HCT116 (cell line): ENCODE data around the gene CDK9. TPM values are rescaled to one million over a fixed set of nuclear protein-coding genes. Genes with fewer than 3 reads are reported as not detected.

Experiments
- ATAC-seq: fragments of 200-7000 bp; cut with Tn5 transposase; 2 replicates; pipeline ENCODE4 v1.9.1; 2020; ENCODE audit warnings: mild to moderate bottlenecking, moderate library complexity
- BruUV-seq: library from RNA; stranded (reverse); fragments of 400-500 nt; replicated peaks from 2 replicates; lab custom pipeline; 2021; lab: Mats Ljungman, UMichigan
- CTCF ChIA-PET: fragments of 300-600 bp; sonication (Branson Sonifier 250); formaldehyde crosslinking; loops from one replicate; lab custom pipeline; 2021; ENCODE audit warnings: antibody characterized with exemption; lab: Charles Lee
- POLR2A ChIA-PET: fragments of 300-600, 350-600 bp; sonication (Branson Sonifier 250); formaldehyde crosslinking; loops from one replicate; lab custom pipeline; 2021; ENCODE audit warnings: antibody characterized with exemption; lab: Charles Lee
- RAD21 ChIA-PET, 2 experiments: fragments of 300-600 bp; sonication (Branson Sonifier 250); formaldehyde crosslinking; loops; one replicate each; lab custom pipeline; 2023; ENCODE audit warnings: low total read pairs in 2 of 2; ENCODE audit not compliant: uncharacterized antibody in 2 of 2, unreplicated experiment in 2 of 2, low non-redundant PET in 1 of 2; lab: Charles Lee
- DNase-seq: peaks from one replicate; pipeline ENCODE4 v3.0.0-alpha.2; 2010; ENCODE audit warnings: low read depth, low spot score
- H2AFZ ChIP-seq: fragments of 200-600 bp; shearing (Covaris generic), sonication (generic); 2 replicates; pipeline ENCODE4 v1.6.1; 2017; ENCODE audit warnings: low read depth, mixed run types, mixed read lengths, antibody characterized with exemption, low read length; ENCODE audit not compliant: poor library complexity, severe bottlenecking
- H3K27ac ChIP-seq: 2 replicates; pipeline ENCODE4 v1.5.1; 2012; ENCODE audit warnings: low read depth, low read length
- H3K27me3 ChIP-seq: fragments of 200-600 bp; sonication (generic); 2 replicates; pipeline ENCODE4 v1.6.1; 2016; ENCODE audit warnings: mixed run types, low read length, mixed read lengths; ENCODE audit not compliant: insufficient read depth
- H3K36me3 ChIP-seq, 2 experiments: fragments of 200-500 bp in 1 of 2; fragments of 200-600 bp in 1 of 2; sonication (Bioruptor generic) in 1 of 2; sonication (generic) in 1 of 2; 2 replicates each; pipeline versions ENCODE4 v1.5.1 to v1.6.1; 2014 to 2016; ENCODE audit warnings: low read length in 2 of 2, inconsistent platforms in 1 of 2, mixed read lengths in 1 of 2, mixed run types in 1 of 2; ENCODE audit not compliant: insufficient read depth in 2 of 2, control insufficient read depth in 1 of 2
- H3K4me1 ChIP-seq, 2 experiments: fragments of 200-600 bp in 1 of 2; sonication (generic) in 1 of 2; 2 replicates each; pipeline versions ENCODE4 v1.5.1 to v1.6.1; 2012 to 2017; ENCODE audit warnings: low read length in 2 of 2, inconsistent platforms in 1 of 2, mild to moderate bottlenecking in 1 of 2, mixed read lengths in 1 of 2, mixed run types in 1 of 2, moderate library complexity in 1 of 2; ENCODE audit not compliant: insufficient read depth in 2 of 2, control insufficient read depth in 1 of 2
- H3K4me2 ChIP-seq: fragments of 200-600 bp; sonication (generic); 2 replicates; pipeline ENCODE4 v1.6.1; 2017; ENCODE audit warnings: mixed run types, low read length, mixed read lengths
- H3K4me3 ChIP-seq, 2 experiments: fragments of 200-600 bp in 1 of 2; sonication (generic) in 1 of 2; replicated peaks in 1 of 2; 2 replicates each; pipeline ENCODE4 v1.5.1; 2011 to 2016; ENCODE audit warnings: low read length in 2 of 2, control low read depth in 1 of 2, low read depth in 1 of 2, mild to moderate bottlenecking in 1 of 2, mixed read lengths in 1 of 2, mixed run types in 1 of 2
- H3K79me2 ChIP-seq: fragments of 200-600 bp; sonication (generic); 2 replicates; pipeline ENCODE4 v1.6.1; 2017; ENCODE audit warnings: mild to moderate bottlenecking, mixed run types, low read length, moderate library complexity, mixed read lengths; ENCODE audit not compliant: insufficient read depth
- H3K9ac ChIP-seq: fragments of 200-600 bp; sonication (generic); 2 replicates; pipeline ENCODE4 v1.6.1; 2016; ENCODE audit warnings: low read length, mixed read lengths
- H3K9me2 ChIP-seq: fragments of 200-600 bp; sonication (generic), shearing (Covaris generic); 2 replicates; pipeline ENCODE4 v1.6.1; 2017; ENCODE audit warnings: mixed run types, mild to moderate bottlenecking, moderate library complexity; ENCODE audit not compliant: insufficient read depth
- H3K9me3 ChIP-seq, 2 experiments: fragments of 200-500 bp in 1 of 2; fragments of 200-600 bp in 1 of 2; sonication (Bioruptor generic) in 1 of 2; sonication (generic) in 1 of 2; 2 replicates each; pipeline ENCODE4 v1.6.1; 2014 to 2017; ENCODE audit warnings: low read length in 2 of 2, mixed read lengths in 2 of 2, inconsistent platforms in 1 of 2, low read depth in 1 of 2, mild to moderate bottlenecking in 1 of 2, mixed run types in 1 of 2, moderate library complexity in 1 of 2; ENCODE audit not compliant: control insufficient read depth in 1 of 2, insufficient read depth in 1 of 2
- H4K20me1 ChIP-seq: fragments of 200-600 bp; sonication (generic), shearing (Covaris generic); 2 replicates; pipeline ENCODE4 v1.6.1; 2017; ENCODE audit warnings: mixed run types, mild to moderate bottlenecking, moderate library complexity; ENCODE audit not compliant: insufficient read depth
- CBX3 ChIP-seq: IDR thresholded peaks from 2 replicates; pipeline ENCODE4 v1.6.1; 2012; ENCODE audit warnings: low read depth
- CEBPB ChIP-seq: IDR thresholded peaks from 2 replicates; pipeline ENCODE4 v1.6.1; 2012; ENCODE audit warnings: low read depth
- ELF1 ChIP-seq: IDR thresholded peaks from 2 replicates; pipeline ENCODE4 v1.6.1; 2012; ENCODE audit warnings: low read depth, borderline replicate concordance
- EZH2 ChIP-seq: fragments of 200-600 bp; sonication (generic); IDR thresholded peaks from 2 replicates; pipeline ENCODE4 v1.6.1; 2017; ENCODE audit warnings: antibody characterized with exemption, mixed run types
- EZH2phosphoT487 ChIP-seq: fragments of 200-600 bp; IDR thresholded peaks from 2 replicates; pipeline ENCODE4 v1.6.1; 2018; ENCODE audit warnings: antibody characterized with exemption, borderline replicate concordance
- JUND ChIP-seq: IDR thresholded peaks from 2 replicates; pipeline ENCODE4 v1.6.1; 2012
- POLR2A ChIP-seq: IDR thresholded peaks from 2 replicates; pipeline ENCODE4 v1.7.0; 2011; ENCODE audit warnings: borderline replicate concordance; ENCODE audit not compliant: insufficient read depth, insufficient read length; ENCODE audit errors: extremely low read depth
- POLR2AphosphoS5 ChIP-seq: IDR thresholded peaks from 2 replicates; pipeline ENCODE4 v1.6.1; 2011; ENCODE audit warnings: mild to moderate bottlenecking, low read depth, low read length, moderate library complexity
- RAD21 ChIP-seq: IDR thresholded peaks from 2 replicates; pipeline ENCODE4 v1.6.1; 2012; ENCODE audit warnings: low read depth, mild to moderate bottlenecking
- SIN3A ChIP-seq: IDR thresholded peaks from 2 replicates; pipeline ENCODE4 v1.6.1; 2012; ENCODE audit warnings: low read depth
- SP1 ChIP-seq: IDR thresholded peaks from 2 replicates; pipeline ENCODE4 v1.6.1; 2012; ENCODE audit warnings: low read depth
- ZNF274 ChIP-seq: fragments of 200-500 bp; sonication (Bioruptor generic); IDR thresholded peaks from 2 replicates; pipeline ENCODE4 v1.6.1; 2014; ENCODE audit warnings: mild to moderate bottlenecking, low read depth, low read length, inconsistent platforms
- intact Hi-C: fragments of 100-400 bp; cut with micrococcal nuclease; formaldehyde crosslinking; loops from 2 replicates; pipeline ENCODE4 v1.10.0; 2022
- total RNA-seq: library from RNA; stranded (reverse); gene quantifications from one replicate; pipeline ENCODE4 v1.2.1, GENCODE V29; 2021; ENCODE audit not compliant: unreplicated experiment
- TF ChIP-seq, protein P1 (sequence below): IDR thresholded peaks from 2 replicates; pipeline ENCODE4 v1.6.1; 2012; ENCODE audit warnings: low read depth
- TF ChIP-seq, protein P2 (sequence below): IDR thresholded peaks from 2 replicates; pipeline ENCODE4 v1.6.1; 2012

Gene CDK9
- total RNA-seq, 1 experiment from 2014 or later, result 102 TPM

DNA sequence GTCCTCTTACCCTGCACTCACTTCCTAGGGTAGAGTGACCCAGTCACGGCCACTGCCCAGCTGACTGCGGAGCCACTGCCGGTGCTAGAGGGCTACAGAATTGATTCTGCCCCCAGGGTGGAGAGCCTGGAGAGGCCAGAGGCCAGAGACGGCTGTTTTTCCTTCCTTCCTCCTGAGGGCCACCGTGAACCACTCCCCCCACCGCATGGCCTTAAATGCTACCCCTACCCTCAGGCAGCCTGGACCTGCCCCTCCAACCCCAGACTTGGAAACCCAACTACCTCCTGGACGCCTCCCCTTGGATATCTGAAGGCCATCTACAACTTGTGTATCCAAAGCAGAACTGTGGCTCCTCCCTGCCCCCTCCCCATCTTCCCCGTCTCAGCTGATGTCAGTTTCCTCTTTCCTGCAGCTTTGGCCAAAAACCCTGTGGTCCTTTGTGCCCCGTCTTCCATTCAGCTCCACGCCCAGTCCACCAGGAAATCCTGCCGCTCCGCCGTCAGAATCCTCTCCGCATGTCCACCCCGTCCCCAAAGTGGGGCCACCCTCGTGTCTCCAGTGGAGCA lies 23.6 kb upstream of the CDK9 start:
- Histone ChIP-seq H3K4me2 (no peak overlapping the region), H3K9ac (no peak overlapping the region), H3K27me3 (no peaks in the 10 kb centered on the region; the same call in 1 of the 2 replicates), H4K20me1 (no peaks in the 10 kb centered on the region), H3K9me3 (no peaks in the 10 kb centered on the region), H3K4me1 (no peaks in the 10 kb centered on the region), H3K36me3 (no peaks in the 10 kb centered on the region), H3K9me2 (no peaks in the 10 kb centered on the region), H3K79me2 (no peaks in the 10 kb centered on the region), H3K27ac (no peak overlapping the region), H3K4me3 (no peak overlapping the region), H2AFZ (no peak overlapping the region)
- no peak for TF ChIP-seq POLR2AphosphoS5
- TF ChIP-seq EZH2phosphoT487, result no peak
- TF ChIP-seq ELF1, result no peak
- TF ChIP-seq, protein P1, sequence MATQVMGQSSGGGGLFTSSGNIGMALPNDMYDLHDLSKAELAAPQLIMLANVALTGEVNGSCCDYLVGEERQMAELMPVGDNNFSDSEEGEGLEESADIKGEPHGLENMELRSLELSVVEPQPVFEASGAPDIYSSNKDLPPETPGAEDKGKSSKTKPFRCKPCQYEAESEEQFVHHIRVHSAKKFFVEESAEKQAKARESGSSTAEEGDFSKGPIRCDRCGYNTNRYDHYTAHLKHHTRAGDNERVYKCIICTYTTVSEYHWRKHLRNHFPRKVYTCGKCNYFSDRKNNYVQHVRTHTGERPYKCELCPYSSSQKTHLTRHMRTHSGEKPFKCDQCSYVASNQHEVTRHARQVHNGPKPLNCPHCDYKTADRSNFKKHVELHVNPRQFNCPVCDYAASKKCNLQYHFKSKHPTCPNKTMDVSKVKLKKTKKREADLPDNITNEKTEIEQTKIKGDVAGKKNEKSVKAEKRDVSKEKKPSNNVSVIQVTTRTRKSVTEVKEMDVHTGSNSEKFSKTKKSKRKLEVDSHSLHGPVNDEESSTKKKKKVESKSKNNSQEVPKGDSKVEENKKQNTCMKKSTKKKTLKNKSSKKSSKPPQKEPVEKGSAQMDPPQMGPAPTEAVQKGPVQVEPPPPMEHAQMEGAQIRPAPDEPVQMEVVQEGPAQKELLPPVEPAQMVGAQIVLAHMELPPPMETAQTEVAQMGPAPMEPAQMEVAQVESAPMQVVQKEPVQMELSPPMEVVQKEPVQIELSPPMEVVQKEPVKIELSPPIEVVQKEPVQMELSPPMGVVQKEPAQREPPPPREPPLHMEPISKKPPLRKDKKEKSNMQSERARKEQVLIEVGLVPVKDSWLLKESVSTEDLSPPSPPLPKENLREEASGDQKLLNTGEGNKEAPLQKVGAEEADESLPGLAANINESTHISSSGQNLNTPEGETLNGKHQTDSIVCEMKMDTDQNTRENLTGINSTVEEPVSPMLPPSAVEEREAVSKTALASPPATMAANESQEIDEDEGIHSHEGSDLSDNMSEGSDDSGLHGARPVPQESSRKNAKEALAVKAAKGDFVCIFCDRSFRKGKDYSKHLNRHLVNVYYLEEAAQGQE, result no peak
- TF ChIP-seq SP1, result no peak
- no peak for TF ChIP-seq POLR2A
- no peak for TF ChIP-seq JUND
- TF ChIP-seq, protein P2, sequence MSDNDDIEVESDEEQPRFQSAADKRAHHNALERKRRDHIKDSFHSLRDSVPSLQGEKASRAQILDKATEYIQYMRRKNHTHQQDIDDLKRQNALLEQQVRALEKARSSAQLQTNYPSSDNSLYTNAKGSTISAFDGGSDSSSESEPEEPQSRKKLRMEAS, result no peak
- no peak for TF ChIP-seq ZNF274
- TF ChIP-seq SIN3A, result no peak
- no peak for TF ChIP-seq RAD21
- no peak for TF ChIP-seq CEBPB
- no peak for TF ChIP-seq CBX3
- TF ChIP-seq EZH2, result no peak
- ATAC-seq (no peak), DNase-seq (no peak)
- BruUV-seq, result no TSS peak
- POLR2A ChIA-PET, result no interaction called here
- intact Hi-C loops, result no loop called here
- RAD21 ChIA-PET, result no interaction called here
- CTCF ChIA-PET, result no interaction called here
